Measurements from ENCODE around the gene ITPA. TPM values are rescaled to one million over a fixed set of nuclear protein-coding genes. Genes with fewer than 3 reads are reported as not detected.
A peak's percentile ranks its signal among the peaks of the same experiment; 100 is the strongest.

ITPA gene
- total and polyA plus RNA-seq, 2 of the 4 experiments (the other 2 are of a cell fraction) = 32.4 to 49.0 TPM

DNA sequence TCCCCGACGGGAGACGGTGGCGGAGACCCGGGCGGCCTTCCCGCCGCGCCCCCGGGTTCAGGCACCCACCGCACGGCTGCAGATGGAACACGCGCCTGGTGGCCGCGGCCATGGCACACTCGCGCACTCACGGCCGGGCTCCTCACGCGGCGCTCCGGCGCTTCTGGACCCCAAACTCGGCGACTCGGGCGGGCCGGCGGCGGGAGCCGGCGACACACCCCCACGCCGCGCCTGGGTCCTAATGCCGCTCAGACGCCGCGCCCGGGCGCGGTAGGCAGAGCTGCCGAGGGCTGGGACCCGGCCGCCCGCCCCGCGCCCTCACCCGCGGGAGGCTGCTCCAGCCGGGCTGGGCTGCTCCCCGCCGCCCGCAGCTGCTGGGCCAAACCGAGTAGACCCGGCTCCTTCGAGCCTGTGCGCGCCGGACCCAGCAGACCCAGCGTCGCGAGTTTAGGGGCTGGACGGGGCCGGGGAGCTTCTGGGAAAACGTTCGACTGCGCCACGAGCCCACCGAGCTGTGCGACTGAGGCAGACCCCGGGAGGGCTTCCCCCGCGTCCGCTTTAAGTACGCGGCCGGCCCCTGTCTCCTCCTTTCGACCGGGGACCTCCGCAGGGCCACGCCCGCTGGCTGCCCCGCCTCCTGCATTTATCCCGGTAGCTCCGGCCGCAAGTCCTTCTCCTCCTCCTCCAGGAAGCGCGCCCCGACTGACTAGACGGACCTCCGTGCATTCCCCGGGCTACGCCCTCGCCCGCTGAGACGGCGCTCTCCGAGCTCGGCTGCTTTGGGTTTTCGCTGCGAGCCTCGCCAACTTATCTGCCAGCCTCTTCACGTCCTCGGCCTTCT lies 29.9 kb downstream of the ITPA start, which contains the start of gene SLC4A11 (continued):
- TF ChIP-seq RAD21 (IDR thresholded peaks at IDR 0.05; ENCODE audit: low read length) (no peak), MXI1 (IDR thresholded peaks at IDR 0.05; ENCODE audit: borderline replicate concordance, low read depth, low read length) (no peak)

DNA sequence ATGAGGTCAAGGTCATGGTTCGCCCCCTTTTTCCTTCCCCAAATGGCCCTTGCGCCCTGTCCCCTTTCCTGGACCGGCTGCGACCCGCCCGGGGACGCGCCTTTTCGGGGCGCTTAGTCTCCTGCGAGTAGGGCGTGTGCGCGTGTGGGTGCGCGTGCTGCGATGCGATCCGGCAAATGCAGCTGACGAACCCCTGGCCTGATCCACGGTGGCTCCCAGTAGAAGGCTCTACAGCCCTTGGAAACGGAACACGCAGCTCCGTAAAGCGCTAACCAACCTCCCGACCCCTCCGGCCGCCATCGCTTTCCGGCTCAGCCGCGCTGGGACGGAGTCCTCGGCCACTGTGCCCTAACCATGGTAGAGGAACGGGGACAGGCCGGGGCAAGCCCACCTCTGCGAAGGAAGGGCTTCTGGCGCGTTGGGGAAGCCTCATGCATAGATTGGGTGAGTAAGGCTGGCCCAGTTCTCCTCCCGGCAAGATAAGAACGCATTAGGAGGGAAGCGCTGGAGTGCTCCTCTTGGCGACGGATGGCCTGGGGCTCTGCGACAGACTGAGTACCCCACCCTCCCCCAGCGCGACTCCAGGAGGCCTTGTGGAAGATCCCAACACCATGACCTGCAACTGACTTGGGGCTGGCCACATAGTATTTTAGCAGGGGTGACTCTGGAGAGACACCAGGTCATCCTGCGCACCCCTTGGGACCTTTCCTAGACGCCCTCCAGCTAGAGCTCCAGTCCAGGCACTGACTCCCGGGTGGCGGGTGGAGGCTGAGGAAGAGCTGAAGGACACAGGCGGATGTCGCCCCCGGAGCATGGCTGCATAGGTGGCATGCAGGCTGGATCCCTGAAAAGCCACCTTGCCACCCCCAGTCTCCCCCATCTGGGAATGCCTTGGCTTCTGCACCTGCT lies 30.8 kb downstream of the ITPA start:
- peak overlapping the region; percentile 64 for H3K4me3 ChIP-seq (ENCODE audit: insufficient read depth, low read depth, low read length)
- no peak overlapping the region for H4K91ac ChIP-seq (ENCODE audit: insufficient read depth, low read depth, low read length)
- TF ChIP-seq MXI1 (IDR thresholded peaks at IDR 0.05; ENCODE audit: borderline replicate concordance, low read depth, low read length) = peak; percentile 13; the same call in 1 of the 2 replicates
- TF ChIP-seq MAZ (IDR thresholded peaks at IDR 0.05; ENCODE audit: borderline replicate concordance, low read depth, low read length) = no peak
- TF ChIP-seq RCOR1 (IDR thresholded peaks at IDR 0.05; ENCODE audit: insufficient replicate concordance, low read length) = no peak
- no TSS peak for BruUV-seq (replicated peaks)
- H3K36me3 ChIP-seq (ENCODE audit: control insufficient read depth, insufficient read depth, low read length) = no peaks in the 10 kb centered on the region
- H4K20me1 ChIP-seq (ENCODE audit: insufficient read depth, low read length) = peaks cover 4% of the 10 kb centered on the region; the same call in 1 of the 2 replicates
- peak overlapping the region; percentile 78 for H3K4me2 ChIP-seq (ENCODE audit: low read depth, low read length)
- H2AK9ac ChIP-seq (replicated peaks; ENCODE audit: low read depth, low read length, poor library complexity) = peak overlapping the region; percentile 91
- H3K9me1 ChIP-seq (ENCODE audit: insufficient read depth, low read length) = no peaks in the 10 kb centered on the region
- peak overlapping the region; percentile 24 for H3K14ac ChIP-seq (replicated peaks; ENCODE audit: low read depth, low read length)
- no peak overlapping the region for H2BK15ac ChIP-seq (ENCODE audit: low read depth, low read length)
- H3K27me3 ChIP-seq (ENCODE audit: control insufficient read depth, insufficient read depth, low read length) = peaks cover 34% of the 10 kb centered on the region
- peak overlapping the region; percentile 58 for H3K4ac ChIP-seq (ENCODE audit: low read depth, low read length)
- H2BK120ac ChIP-seq (ENCODE audit: low read depth, low read length) = no peak overlapping the region
- peak overlapping the region; percentile 13; the same call in 1 of the 2 replicates for H3K23ac ChIP-seq (ENCODE audit: low read depth, low read length)
- in situ Hi-C loops (cut with MboI; ENCODE audit: low sequenced_read_pairs) (no loop called here), dilution Hi-C loops (cut with HindIII; ENCODE audit: low sequenced_read_pairs, unreplicated experiment) (no loop called here), intact Hi-C loops (cut with micrococcal nuclease) (no loop called here)
- no peaks in the 10 kb centered on the region for H3K79me1 ChIP-seq (ENCODE audit: low read depth in 1 of 2, low read length in 2 of 2)
- H4K5ac ChIP-seq (ENCODE audit: low read depth, low read length) = no peak overlapping the region; the same call in 1 of the 2 replicates
- H2BK20ac ChIP-seq (ENCODE audit: low read depth, low read length) = no peak overlapping the region
- POLR2A ChIA-PET (ENCODE audit: unreplicated experiment) = no interaction called here
- peak overlapping the region; percentile 92 for H2AFZ ChIP-seq (replicated peaks; ENCODE audit: low read length, poor library complexity)
- ATAC-seq (ENCODE audit: low read depth) (peak; percentile 6), DNase-seq (no peak)
- peak overlapping the region in 1 of 2 experiments; percentile 23; a peak in 2 of 4 replicates for H4K8ac ChIP-seq (ENCODE audit: low read depth in 2 of 2, low read length in 2 of 2)
- H2BK5ac ChIP-seq (ENCODE audit: low read depth, low read length, poor library complexity, severe bottlenecking) = no peak overlapping the region
- CTCF ChIA-PET = no interaction called here
- H3K9ac ChIP-seq (ENCODE audit: low read depth, low read length) = peak overlapping the region; percentile 59
- no peaks in the 10 kb centered on the region; the same call in 1 of the 2 replicates for H3K4me1 ChIP-seq (ENCODE audit: control insufficient read depth, insufficient read depth, low read length)
- 7% methylated on average over 37 of the region's 54 CpGs; no CpG with 5 or more reads in 1 of the 2 experiments for WGBS, 2 experiments (ENCODE audit: extremely low coverage in 2 of 2, insufficient read length in 1 of 2)
- peak overlapping the region; percentile 19; the same call in 1 of the 2 replicates for H2AK5ac ChIP-seq (ENCODE audit: low read depth, low read length)
- no peak overlapping the region for H3K56ac ChIP-seq (ENCODE audit: extremely low read depth, insufficient read depth, low read length)
- no peak overlapping the region for H3K27ac ChIP-seq (ENCODE audit: insufficient read depth, low read length)
- no peaks in the 10 kb centered on the region for H3K9me3 ChIP-seq (ENCODE audit: control insufficient read depth, insufficient read depth, low read length)
- H3K18ac ChIP-seq (ENCODE audit: low read depth, low read length) = no peak overlapping the region; the same call in 1 of the 2 replicates

Measured in IMR-90 (cell line).